ENCODE results near the gene HDHD5. TPM values are rescaled to one million over a fixed set of nuclear protein-coding genes. Genes with fewer than 3 reads are reported as not detected.

HDHD5 gene
- total and polyA plus RNA-seq, 10 of the 15 experiments (the other 5 are each of a cell fraction or from before 2014, with no cell fraction given), result 1.7 to 68.0 (median 49.9) TPM

- in situ Hi-C loops (cut with MboI) (no loop called here), intact Hi-C loops (cut with micrococcal nuclease; ENCODE audit: unreplicated experiment) (no loop called here)
- Histone ChIP-seq H3K4me1 (ENCODE audit: control insufficient read depth, insufficient read depth, low read length) (no peaks in the 10 kb centered on the region), H2AFZ (ENCODE audit: control insufficient read depth, low read depth, low read length) (no peak overlapping the region), H4K20me1 (ENCODE audit: control insufficient read depth, insufficient read depth) (no peaks in the 10 kb centered on the region), H3K79me2 (ENCODE audit: control insufficient read depth, insufficient read depth, low read length) (no peaks in the 10 kb centered on the region), H3K27ac (ENCODE audit: control insufficient read depth, insufficient read depth) (no peak overlapping the region), H3K4me2 (ENCODE audit: control insufficient read depth, insufficient read depth) (no peak overlapping the region), H3K27me3 (replicated peaks in 1 of 2; ENCODE audit: control insufficient read depth in 2 of 2, insufficient read depth in 2 of 2, low read length in 1 of 2) (no peaks in the 10 kb centered on the region), H3K9me3 (replicated peaks; ENCODE audit: control insufficient read depth, insufficient read depth, low read length) (no peaks in the 10 kb centered on the region), H3K9ac (ENCODE audit: control insufficient read depth, insufficient read depth, low read length) (no peak overlapping the region), H3K4me3 (no peak overlapping the region), H3K36me3 (ENCODE audit: control insufficient read depth in 2 of 2, insufficient read depth in 2 of 2, low read length in 1 of 2) (no peaks in the 10 kb centered on the region; a peak in 1 of 4 replicates)
- TF ChIP-seq ZNF622 (IDR thresholded peaks at IDR 0.05) (no peak), PAX5 (IDR thresholded peaks at IDR 0.05; ENCODE audit: borderline replicate concordance, low read depth, low read length) (no peak), CTCF (IDR thresholded peaks at IDR 0.05 in 2 of 3, conservative IDR thresholded peaks at IDR 0.05 in 1 of 3; ENCODE audit: control insufficient read depth in 2 of 3, extremely low read depth in 1 of 3, insufficient read depth in 1 of 3, low read depth in 3 of 3, low read length in 3 of 3) (no peak), CHD4 (IDR thresholded peaks at IDR 0.05) (no peak), BMI1 (IDR thresholded peaks at IDR 0.05; ENCODE audit: borderline replicate concordance) (no peak), MTA3 (IDR thresholded peaks at IDR 0.05; ENCODE audit: borderline replicate concordance, low read length) (no peak), BHLHE40 (IDR thresholded peaks at IDR 0.05; ENCODE audit: borderline replicate concordance in 1 of 2, low read depth in 2 of 2, low read length in 1 of 2) (no peak), ZZZ3 (IDR thresholded peaks at IDR 0.05; ENCODE audit: control insufficient read depth, insufficient read length, low read depth) (no peak), HCFC1 (IDR thresholded peaks at IDR 0.05; ENCODE audit: low read length) (no peak), NFYB (IDR thresholded peaks at IDR 0.05; ENCODE audit: insufficient read depth, low read depth, low read length) (no peak), ASH2L (IDR thresholded peaks at IDR 0.05; ENCODE audit: borderline replicate concordance, low read depth) (no peak), NKRF (conservative IDR thresholded peaks at IDR 0.05) (no peak), NR2F1 (conservative IDR thresholded peaks at IDR 0.05) (no peak), ZNF687 (IDR thresholded peaks at IDR 0.05) (no peak), RB1 (IDR thresholded peaks at IDR 0.05; ENCODE audit: borderline replicate concordance) (no peak), KDM1A (IDR thresholded peaks at IDR 0.05; ENCODE audit: borderline replicate concordance) (no peak), NR2C2 (IDR thresholded peaks at IDR 0.05; ENCODE audit: borderline replicate concordance, control insufficient read depth, insufficient read length, low read depth) (no peak), LARP7 (IDR thresholded peaks at IDR 0.05) (no peak), SREBF1 (IDR thresholded peaks at IDR 0.05; ENCODE audit: low read length) (no peak)
- SMC1A ChIA-PET (ENCODE audit: uncharacterized antibody, unreplicated experiment), result interaction anchor here (1.8 kb wide), 1 partner anchor 14 kb away, joined by 6 read pairs; no protein-coding TSS in a partner anchor
- WGBS (ENCODE audit: insufficient coverage, insufficient replicate concordance, low lambda C conversion rate, missing lambda C conversion rate), result 80% methylated on average over 10 of the region's 10 CpGs
- no TSS peak for BruUV-seq (replicated peaks)
- RAD21 ChIA-PET (ENCODE audit: unreplicated experiment), result no interaction called here
- CTCF ChIA-PET, result no interaction called here
- ATAC-seq (no peak), FAIRE-seq (no peak), DNase-seq (ENCODE audit: low read depth, low spot score) (no peak)
- POLR2A ChIA-PET, result no interaction called here
These were observed 31.6 kb upstream of the HDHD5 start for GRCh38 chr22:17190702-17191101.
